ENCODE measurements around the gene VSIR. TPM values are rescaled to one million over a fixed set of nuclear protein-coding genes. Genes with fewer than 3 reads are reported as not detected.

The VSIR gene
- 10 to 100 TPM; 52.0 to 55.5 TPM for total RNA-seq

DNA sequence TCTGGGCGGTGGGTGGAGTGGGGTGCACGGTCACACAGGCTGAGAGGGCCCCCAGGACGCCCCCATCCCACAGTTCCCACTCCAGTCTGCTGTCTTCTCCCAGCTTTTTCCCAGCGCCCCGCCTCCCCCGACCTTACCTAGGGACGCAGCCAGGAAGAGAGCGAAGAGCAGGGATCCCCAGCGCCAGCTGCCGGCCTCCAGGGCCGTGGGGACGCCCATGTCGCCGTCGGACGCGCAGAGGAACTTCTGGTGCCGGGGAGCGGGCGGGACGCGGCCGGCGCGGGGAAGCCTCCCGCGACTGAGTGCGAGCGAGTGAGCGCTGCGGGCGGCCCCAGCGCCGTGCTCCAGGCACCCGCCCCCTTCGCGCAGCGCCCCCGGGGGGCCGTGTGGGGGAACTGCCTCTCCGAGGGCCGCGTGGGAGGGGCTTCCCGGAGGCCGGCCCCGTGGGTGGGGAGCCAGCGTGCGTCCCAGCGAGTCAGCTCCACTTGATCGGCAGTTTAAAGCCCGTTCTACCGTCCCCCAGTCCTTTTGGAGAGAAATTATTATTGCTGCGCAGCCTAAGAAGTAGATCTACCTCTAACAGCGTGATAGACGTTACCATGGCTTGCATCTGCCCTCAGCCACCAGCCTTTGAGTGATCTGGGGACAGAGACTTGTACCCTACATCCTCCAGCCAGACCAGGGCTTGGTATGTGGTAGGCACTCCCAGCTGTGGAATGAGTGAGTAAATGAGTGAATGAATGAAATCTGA is at the start of gene VSIR:
VSIR (minus strand) TSS at position 300 of the 751 bp plus-strand sequence; CDS start at position 219, 81 bp downstream.
- DNase-seq = peak; percentile 94
- intact Hi-C loops (cut with micrococcal nuclease) = loop anchor here (1.0 to 5.0 kb wide), 6 partner anchors 16 to 559 kb away; partner anchors contain the start of gene PSAP
- peaks cover 22% of the 10 kb centered on the region for H3K36me3 Mint-ChIP-seq (ENCODE audit: low read depth)
- H3K27me3 Mint-ChIP-seq (ENCODE audit: low read depth) = no peaks in the 10 kb centered on the region
- peak within 1 kb of the TSS; percentile 98 for H3K27ac Mint-ChIP-seq
- CTCF ChIA-PET = interaction anchor here (0.7 to 5.2 kb wide), 25 partner anchors 9 to 275 kb away, joined by 3 to 36 read pairs (median 7); no protein-coding TSS in a partner anchor
- H3K4me3 Mint-ChIP-seq = peak within 1 kb of the TSS; percentile 88
- H3K9me3 Mint-ChIP-seq = peaks cover 5% of the 10 kb centered on the region
- peaks cover 61% of the 10 kb centered on the region for H3K4me1 Mint-ChIP-seq (ENCODE audit: low read depth)

DNA sequence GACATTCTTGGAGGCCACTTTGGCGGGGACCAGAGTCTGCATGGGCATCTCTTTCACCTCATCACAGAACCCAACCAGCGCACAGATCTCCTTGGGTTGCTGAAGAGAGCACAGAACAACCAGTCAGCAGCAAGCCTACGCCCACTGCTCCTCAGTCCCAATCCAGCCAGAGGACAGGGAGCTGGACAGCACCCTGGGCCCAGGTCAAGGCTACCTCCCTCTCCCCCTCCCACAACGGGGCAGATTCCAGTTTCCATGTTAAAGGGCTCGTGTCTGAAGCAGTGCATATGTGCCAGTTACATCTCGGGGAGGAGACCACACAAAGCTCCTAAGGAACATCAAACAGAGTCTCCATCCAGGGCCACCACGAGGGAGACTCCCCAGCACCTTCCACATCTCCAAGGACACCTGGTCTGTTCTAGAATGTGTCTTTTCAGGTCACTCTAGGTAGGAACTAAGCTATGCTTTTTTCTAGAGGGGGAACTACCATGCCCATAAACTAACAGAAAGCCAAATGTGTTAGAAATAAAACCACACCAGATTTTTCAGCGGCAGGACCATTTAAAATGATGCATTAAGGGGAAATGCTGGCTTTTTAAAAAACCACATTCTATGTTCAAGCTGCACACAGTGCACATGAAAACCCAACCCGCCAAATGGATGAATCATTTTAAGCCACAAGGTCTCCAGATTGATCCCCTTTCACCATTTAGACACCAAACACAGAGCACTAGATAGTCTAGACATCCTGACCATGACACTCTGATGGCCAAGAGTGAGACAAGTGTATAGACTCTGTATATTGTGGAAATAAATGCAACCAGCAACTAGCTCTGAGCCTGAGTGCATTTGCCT is 48.8 kb upstream of the VSIR start:
- intact Hi-C loops (cut with micrococcal nuclease) = no loop called here
- no peak for DNase-seq
- Mint-ChIP-seq H3K4me3 (no peak overlapping the region), H3K9me3 (no peaks in the 10 kb centered on the region), H3K27ac (no peak overlapping the region), H3K4me1 (ENCODE audit: low read depth) (peaks cover 8% of the 10 kb centered on the region), H3K36me3 (ENCODE audit: low read depth) (peaks cover 18% of the 10 kb centered on the region), H3K27me3 (ENCODE audit: low read depth) (no peaks in the 10 kb centered on the region)
- CTCF ChIA-PET = interaction anchor here (0.5 to 1.2 kb wide), 4 partner anchors 8 to 437 kb away, joined by 3 to 5 read pairs (median 3); no protein-coding TSS in a partner anchor

DNA sequence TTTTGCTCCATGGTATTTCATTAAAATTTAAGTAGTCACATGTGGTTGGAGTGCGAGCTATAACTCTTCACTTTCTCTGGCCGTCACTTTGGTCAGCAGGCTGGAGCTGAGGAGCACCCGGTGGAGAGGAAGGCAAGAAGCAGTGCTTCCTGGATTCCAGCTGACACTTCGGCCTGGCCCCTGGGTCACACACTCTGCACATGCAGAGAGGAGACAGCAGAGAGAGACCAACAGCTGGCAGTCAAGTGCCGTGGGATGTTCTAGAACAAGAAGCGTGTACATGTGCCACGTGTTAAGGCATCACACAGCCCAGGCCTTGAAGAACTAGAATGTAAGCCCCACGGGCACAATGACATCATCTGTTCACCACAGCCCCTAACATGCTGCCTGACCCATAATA is 47.6 kb upstream of the VSIR start:
- Mint-ChIP-seq H3K4me3 (no peak overlapping the region), H3K27me3 (ENCODE audit: low read depth) (no peaks in the 10 kb centered on the region), H3K4me1 (ENCODE audit: low read depth) (peaks cover 8% of the 10 kb centered on the region), H3K36me3 (ENCODE audit: low read depth) (peaks cover 16% of the 10 kb centered on the region), H3K27ac (no peak overlapping the region), H3K9me3 (no peaks in the 10 kb centered on the region)
- CTCF ChIA-PET = no interaction called here
- no peak for DNase-seq
- intact Hi-C loops (cut with micrococcal nuclease) = no loop called here

DNA sequence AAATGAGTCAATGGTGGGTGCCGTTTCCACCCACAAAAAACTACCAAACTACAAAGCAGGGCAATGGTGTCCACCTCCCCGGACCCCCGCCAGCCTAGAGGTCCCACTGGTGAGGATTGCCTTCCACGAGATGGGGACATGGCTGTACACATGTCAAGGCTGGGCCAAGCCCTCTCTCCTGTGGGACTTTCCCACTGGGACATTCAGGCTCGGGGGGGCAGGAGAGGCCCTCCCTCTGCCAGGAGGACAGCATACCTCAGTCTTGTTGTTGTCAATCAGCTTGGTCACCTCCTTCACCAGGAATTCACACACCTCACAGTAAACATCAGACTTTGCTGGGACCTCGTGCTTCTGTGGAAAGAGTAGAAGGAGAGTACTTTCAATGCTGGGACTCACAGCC is 46.7 kb upstream of the VSIR start:
- no peaks in the 10 kb centered on the region for H3K9me3 Mint-ChIP-seq
- peak overlapping the region; percentile 13 for H3K27ac Mint-ChIP-seq
- H3K27me3 Mint-ChIP-seq (ENCODE audit: low read depth) = no peaks in the 10 kb centered on the region
- peaks cover 19% of the 10 kb centered on the region for H3K36me3 Mint-ChIP-seq (ENCODE audit: low read depth)
- no peak overlapping the region for H3K4me3 Mint-ChIP-seq
- CTCF ChIA-PET = interaction anchor here (0.5 kb wide), 1 partner anchor 144 kb away, joined by 5 read pairs; the partner anchor contains the start of gene CHST3
- intact Hi-C loops (cut with micrococcal nuclease) = no loop called here
- no peak for DNase-seq
- peaks cover 8% of the 10 kb centered on the region for H3K4me1 Mint-ChIP-seq (ENCODE audit: low read depth)

DNA sequence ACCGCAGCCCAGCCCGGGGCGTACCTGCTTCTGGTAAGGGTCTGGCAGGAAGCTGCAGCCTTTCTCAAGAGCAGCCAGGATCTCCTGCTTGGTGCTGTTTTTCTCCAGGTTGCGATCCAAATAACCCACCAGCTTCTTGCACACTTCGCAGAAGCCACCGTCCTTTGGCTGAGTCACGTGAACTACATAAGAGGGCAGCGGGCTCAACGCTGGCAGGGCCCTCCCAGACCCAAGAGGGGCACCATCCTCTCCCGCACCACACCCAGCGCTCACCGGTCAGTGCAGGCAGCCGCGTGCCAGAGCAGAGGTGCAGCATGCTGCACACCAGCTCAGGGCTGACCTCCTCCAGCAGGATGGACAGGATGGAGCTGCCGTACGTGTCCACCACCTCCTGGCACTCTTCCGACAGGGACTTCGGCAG is 46.1 kb upstream of the VSIR start:
- H3K4me1 Mint-ChIP-seq (ENCODE audit: low read depth) = peaks cover 8% of the 10 kb centered on the region
- CTCF ChIA-PET = interaction anchor here (0.5 to 1.2 kb wide), 5 partner anchors 11 to 145 kb away, joined by 3 to 5 read pairs (median 4); partner anchors contain the start of gene CHST3
- H3K27me3 Mint-ChIP-seq (ENCODE audit: low read depth) = no peaks in the 10 kb centered on the region
- intact Hi-C loops (cut with micrococcal nuclease) = no loop called here
- no peak overlapping the region for H3K4me3 Mint-ChIP-seq
- H3K9me3 Mint-ChIP-seq = no peaks in the 10 kb centered on the region
- no peak overlapping the region for H3K27ac Mint-ChIP-seq
- H3K36me3 Mint-ChIP-seq (ENCODE audit: low read depth) = peaks cover 19% of the 10 kb centered on the region
- no peak for DNase-seq

DNA sequence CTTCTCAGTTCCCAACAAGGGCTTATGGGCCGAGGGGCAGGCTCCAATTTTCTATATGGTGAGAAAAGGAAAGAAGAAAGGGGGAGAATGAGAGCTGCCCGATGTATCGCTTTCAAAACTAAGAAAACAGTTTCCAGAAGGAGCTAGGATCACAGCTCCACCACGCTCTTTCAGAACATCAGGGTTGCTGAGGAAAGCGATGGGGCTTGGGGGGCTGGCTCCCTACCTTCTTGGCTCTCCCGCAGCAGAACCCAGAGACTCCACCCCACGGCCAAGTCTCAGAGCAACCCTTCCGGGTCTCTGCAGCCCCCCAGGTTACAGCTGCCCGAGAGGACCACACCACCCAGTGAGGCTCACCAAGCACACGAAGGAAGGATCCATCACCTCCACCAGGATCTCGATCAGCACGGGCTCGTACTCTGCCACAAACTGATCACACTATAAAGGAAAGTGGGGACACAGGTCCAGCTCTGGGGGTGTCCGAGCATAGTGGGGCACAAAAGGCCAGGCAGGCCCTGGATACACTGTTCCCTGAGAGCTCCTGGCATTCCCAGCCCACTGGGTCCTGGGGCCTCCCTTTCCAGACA is 45.4 kb upstream of the VSIR start:
- no peak for DNase-seq
- intact Hi-C loops (cut with micrococcal nuclease) = no loop called here
- H3K4me1 Mint-ChIP-seq (ENCODE audit: low read depth) = peaks cover 8% of the 10 kb centered on the region
- H3K27me3 Mint-ChIP-seq (ENCODE audit: low read depth) = no peaks in the 10 kb centered on the region
- H3K9me3 Mint-ChIP-seq = no peaks in the 10 kb centered on the region
- CTCF ChIA-PET = interaction anchor here (0.5 to 1.2 kb wide), 5 partner anchors 11 to 231 kb away, joined by 3 to 4 read pairs (median 3); no protein-coding TSS in a partner anchor
- peaks cover 19% of the 10 kb centered on the region for H3K36me3 Mint-ChIP-seq (ENCODE audit: low read depth)
- H3K27ac Mint-ChIP-seq = no peak overlapping the region
- no peak overlapping the region for H3K4me3 Mint-ChIP-seq

DNA sequence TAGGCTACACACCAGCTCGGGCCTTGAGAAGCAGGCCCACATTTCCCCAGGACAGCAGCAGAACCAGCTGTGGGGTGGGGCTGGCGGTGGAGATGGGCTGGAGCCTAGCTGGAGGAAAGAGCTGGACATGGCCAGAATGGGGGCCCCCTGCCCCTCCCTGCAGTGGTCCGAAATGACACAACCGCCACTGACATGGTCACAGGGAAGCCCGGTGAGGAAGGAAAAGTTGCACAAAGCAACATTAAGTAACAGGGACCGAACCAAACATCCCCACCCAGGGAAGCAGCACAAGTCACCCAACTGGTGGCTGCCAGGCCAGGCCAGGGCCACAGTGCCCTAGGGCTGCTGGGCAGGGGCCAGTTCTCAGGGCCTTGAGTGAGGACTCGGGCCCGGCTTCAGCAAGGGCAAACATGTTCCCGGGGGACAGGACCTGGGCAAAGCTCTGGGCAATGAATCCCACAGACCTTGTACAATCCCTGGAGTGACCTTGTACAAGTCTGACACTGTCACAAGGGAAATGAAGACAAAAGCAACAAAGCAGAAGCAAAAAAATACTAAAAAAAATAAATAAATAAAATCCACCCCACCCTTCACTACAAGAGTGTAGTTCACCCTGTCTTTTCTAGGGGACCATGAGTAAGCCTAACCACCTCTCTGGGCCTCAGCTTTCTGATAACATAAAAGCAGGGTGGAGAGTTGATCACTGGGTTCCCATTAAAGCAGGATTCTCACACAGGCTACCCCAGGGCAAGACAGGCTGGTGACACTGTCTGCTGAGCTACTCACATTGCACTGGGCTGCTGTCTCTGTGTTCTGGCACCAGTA is 44.7 kb upstream of the VSIR start:
- DNase-seq = no peak
- CTCF ChIA-PET = interaction anchor here (1.1 to 1.2 kb wide), 4 partner anchors 12 to 231 kb away, joined by 3 to 4 read pairs (median 4); no protein-coding TSS in a partner anchor
- no peaks in the 10 kb centered on the region for H3K27me3 Mint-ChIP-seq (ENCODE audit: low read depth)

DNA sequence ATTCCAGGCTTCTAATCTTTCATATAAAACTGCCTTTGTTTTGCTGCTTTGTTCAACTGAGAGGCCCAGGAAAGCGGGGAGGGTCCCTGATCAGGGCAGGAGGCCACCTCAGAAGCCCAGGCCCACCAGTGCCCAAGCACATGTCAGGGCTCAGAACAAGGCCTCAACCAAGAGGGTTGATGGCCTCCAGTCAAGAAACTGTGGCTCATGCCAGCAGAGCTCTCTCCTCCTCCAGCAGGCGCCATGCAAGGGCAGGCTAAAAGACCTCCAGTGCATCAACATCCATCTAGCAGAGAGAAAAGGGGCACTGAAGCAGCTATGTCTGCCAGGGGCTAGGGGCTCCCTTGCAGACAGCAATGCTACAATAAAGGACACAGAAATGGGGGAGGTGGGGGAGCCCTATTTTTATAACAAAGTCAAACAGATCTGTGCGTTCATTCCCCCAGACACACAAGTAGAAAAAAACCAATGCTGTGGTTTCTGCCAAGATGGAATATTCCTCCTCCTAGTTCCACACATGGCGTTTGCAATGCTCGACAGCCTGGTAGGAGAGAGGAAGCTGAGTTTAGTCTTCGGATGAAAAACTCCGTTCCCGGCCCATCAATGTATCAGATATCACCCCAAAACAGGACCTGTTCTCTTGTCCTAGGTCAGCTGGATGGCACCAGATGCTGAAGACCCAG is 43.8 kb upstream of the VSIR start:
- H3K36me3 Mint-ChIP-seq (ENCODE audit: low read depth) = peaks cover 19% of the 10 kb centered on the region
- peaks cover 7% of the 10 kb centered on the region for H3K4me1 Mint-ChIP-seq (ENCODE audit: low read depth)
- intact Hi-C loops (cut with micrococcal nuclease) = no loop called here
- H3K27ac Mint-ChIP-seq = no peak overlapping the region
- CTCF ChIA-PET = interaction anchor here (1.1 kb wide), 1 partner anchor 232 kb away, joined by 3 read pairs; no protein-coding TSS in a partner anchor
- no peaks in the 10 kb centered on the region for H3K9me3 Mint-ChIP-seq
- no peak for DNase-seq
- no peaks in the 10 kb centered on the region for H3K27me3 Mint-ChIP-seq (ENCODE audit: low read depth)
- H3K4me3 Mint-ChIP-seq = no peak overlapping the region

More for the DNA sequence above, 44.7 kb upstream of the VSIR start:
- Mint-ChIP-seq H3K36me3 (ENCODE audit: low read depth) (peaks cover 21% of the 10 kb centered on the region), H3K9me3 (no peaks in the 10 kb centered on the region), H3K4me1 (ENCODE audit: low read depth) (peaks cover 8% of the 10 kb centered on the region), H3K4me3 (no peak overlapping the region), H3K27ac (peak overlapping the region; percentile 3)
- intact Hi-C loops (cut with micrococcal nuclease) = no loop called here

DNA sequence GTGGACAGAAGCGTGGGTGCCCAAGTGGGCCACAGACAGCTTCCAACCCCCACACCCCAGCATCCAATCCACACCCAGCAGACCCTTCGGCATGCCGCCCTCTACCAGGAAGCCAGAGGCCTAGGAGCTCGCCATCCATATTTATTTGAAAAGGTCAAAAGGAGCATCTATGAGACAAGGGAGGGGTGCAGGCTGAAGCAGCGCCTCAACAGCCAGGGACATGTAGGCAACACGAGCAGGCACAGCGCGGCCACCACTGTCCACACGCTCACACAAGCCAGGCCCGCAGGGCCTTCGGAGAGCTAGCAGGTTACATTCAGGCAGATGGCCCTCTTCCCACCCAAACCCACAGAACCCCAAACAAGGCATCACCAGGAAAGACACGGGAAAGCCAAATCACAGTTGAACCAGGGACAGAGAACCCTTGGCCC is 43.1 kb upstream of the VSIR start:
- Mint-ChIP-seq H3K9me3 (no peaks in the 10 kb centered on the region), H3K27me3 (ENCODE audit: low read depth) (no peaks in the 10 kb centered on the region), H3K4me1 (ENCODE audit: low read depth) (peaks cover 2% of the 10 kb centered on the region), H3K4me3 (no peak overlapping the region), H3K36me3 (ENCODE audit: low read depth) (peaks cover 15% of the 10 kb centered on the region), H3K27ac (no peak overlapping the region)
- DNase-seq = no peak
- intact Hi-C loops (cut with micrococcal nuclease) = no loop called here
- CTCF ChIA-PET = no interaction called here

DNA sequence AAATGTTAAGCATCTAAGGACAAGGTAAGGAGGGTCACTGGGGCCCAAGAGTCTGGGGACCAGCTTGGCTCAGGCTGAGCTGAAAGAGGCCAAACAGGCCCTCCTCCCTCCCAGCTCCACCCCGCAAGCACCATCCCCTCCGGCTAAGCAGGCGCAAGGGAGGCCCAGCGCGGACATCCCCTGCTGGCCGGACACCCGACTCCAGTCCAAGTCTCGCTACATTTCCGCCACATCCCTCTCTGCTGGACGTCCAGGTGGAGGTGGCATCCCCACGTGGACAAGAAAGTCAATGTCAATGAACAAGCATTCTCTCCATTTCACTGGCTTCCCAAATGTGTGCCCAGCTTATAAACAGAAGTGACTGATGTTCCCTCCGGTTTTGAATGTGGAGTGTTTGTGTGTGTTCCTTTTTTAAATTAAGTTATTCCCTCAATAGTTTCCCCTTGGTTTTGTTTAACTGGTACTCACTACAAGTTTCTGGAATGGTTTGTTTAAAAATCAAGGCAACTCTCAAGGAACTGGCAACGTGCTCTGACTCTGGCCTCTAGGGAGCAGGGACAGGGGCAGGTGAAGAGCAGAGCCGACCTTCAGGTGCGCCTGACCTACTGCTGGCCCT is 42.3 kb upstream of the VSIR start:
- Mint-ChIP-seq H3K36me3 (ENCODE audit: low read depth) (peaks cover 11% of the 10 kb centered on the region), H3K27ac (no peak overlapping the region), H3K4me3 (no peak overlapping the region), H3K27me3 (ENCODE audit: low read depth) (no peaks in the 10 kb centered on the region), H3K4me1 (ENCODE audit: low read depth) (peaks cover 2% of the 10 kb centered on the region), H3K9me3 (no peaks in the 10 kb centered on the region)
- CTCF ChIA-PET = interaction anchor here (0.8 kb wide), 1 partner anchor 118 kb away, joined by 4 read pairs; no protein-coding TSS in a partner anchor
- DNase-seq = no peak
- intact Hi-C loops (cut with micrococcal nuclease) = no loop called here

All from activated naive CD4-positive, alpha-beta T cell treated with anti-CD3 and anti-CD28 coated beads for 36 hours (primary cell).